Myocyte (in vitro differentiated cells): ENCODE measurements around the gene ZNF608. TPM values are rescaled to one million over a fixed set of nuclear protein-coding genes. Genes with fewer than 3 reads are reported as not detected.

Experiments used
- DNase-seq: peaks from one replicate; pipeline ENCODE4 v3.0.0-alpha.2; 2012; ENCODE audit warnings: low read depth
- total RNA-seq: library from RNA; depleted of rRNA; stranded (reverse); fragments of >200 nt; gene quantifications from 2 replicates; pipeline ENCODE4 v1.2.3, GENCODE V29; 2014

ZNF608 gene
- total RNA-seq, 1 donor from 2014 or later, result 41.1 TPM

- no peak for DNase-seq
Measured at GRCh38 chr5:124738681-124739633, 7.5 kb downstream of the ZNF608 start.

DNA sequence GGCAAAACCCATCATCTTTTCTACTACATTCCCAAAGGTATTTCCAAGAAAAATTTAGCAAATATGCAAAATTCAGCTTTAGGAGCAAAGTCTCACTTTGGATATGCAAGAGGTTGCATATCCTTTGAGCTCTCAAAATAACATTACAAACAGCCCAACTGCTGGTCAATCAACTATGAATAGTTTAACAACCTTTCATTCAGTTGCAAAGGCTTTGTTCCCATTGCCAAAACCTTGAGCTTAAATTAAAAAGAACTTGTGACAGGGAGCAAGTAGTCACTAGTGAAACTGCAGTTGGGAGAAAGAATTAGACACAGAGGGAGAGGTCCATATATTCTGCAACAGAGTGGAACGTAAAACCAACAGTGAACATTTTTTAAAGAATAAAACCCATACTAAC lies 8.8 kb downstream of the ZNF608 start:
- DNase-seq, result no peak

- no peak for DNase-seq
Measured at GRCh38 chr5:124736805-124737188, 9.6 kb downstream of the ZNF608 start.

GRCh38 chr5:124736082-124736804 lies 10.2 kb downstream of the ZNF608 start:
- DNase-seq, result peak; percentile 40

DNA sequence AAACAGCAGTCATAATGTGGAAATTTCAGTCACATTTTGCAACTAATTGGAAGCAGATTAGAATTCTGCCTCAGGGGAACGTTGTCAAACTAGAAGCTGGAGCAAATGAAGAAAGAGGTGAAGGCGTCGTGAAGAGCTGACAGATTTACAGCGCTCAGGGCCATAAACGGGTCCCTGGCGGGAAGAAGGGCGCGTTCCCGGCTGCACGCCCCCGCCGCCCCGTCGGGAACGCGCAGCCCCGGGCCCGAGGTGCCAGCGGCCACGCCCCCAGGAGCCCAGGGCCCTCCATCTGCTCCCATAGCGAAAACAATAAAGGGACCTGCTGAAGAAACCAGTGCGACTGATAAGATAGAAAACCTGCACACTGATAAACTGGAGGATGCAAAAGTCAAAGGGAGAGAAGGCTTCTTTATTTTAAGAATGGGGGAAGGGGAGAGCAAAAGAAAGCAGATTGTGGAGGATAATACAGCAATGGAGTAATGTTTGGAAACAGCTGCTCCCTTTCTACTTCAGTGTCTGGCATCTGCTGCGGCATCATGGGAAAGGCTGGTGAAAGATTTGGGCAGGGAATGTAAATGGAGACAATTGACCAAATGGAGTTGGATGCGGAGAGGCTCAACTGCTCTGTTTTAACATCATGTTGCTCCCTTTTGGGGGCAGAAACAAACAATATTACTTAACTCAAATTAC lies 11.1 kb downstream of the ZNF608 start:
- peak; percentile 84 for DNase-seq

GRCh38 chr5:124734574-124735168 lies 11.8 kb downstream of the ZNF608 start:
- no peak for DNase-seq

GRCh38 chr5:124733329-124733650 lies 13.1 kb downstream of the ZNF608 start:
- DNase-seq, result no peak

DNA sequence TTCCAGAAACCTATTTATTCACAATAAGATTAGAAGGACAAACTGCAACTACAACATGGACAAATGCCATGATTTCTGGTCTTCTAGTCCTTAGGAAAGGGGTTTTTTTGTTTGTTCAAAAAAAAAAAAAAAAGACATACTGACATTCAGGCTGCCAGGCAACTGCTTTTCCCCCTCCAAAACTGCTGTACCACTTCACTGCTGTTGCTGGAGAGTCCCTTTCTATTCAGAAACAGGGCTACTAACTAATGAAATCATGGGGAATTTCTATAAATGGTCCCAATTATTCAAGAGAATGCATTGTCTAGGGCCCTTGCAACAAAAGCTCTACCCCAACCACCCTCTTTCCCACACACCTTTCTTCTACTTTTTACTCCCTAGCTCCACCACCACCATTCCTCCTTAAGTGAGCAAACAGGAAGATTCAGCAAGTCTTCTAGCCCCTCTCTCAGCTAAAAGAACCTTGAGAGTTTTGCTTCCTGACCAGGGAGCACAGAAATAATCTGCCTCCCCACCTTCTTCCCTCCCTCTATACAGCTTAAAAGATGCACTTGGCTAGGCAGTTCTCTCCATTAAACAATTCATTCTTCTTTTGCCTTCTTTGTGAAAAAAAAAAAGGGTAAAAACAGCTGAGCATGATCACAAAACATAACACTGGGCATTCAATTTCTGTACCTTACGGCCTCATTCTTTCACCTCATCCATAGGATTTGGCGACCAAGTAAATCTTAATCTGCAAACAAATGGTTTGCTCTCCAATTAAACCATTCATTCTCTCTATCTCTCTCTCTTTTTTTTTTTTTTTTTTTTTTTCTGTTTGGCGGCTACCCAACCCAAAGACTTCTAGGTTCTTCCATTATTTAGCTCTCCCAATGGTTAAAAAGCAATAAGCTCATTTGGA lies 13.8 kb downstream of the ZNF608 start:
- no peak for DNase-seq

DNA sequence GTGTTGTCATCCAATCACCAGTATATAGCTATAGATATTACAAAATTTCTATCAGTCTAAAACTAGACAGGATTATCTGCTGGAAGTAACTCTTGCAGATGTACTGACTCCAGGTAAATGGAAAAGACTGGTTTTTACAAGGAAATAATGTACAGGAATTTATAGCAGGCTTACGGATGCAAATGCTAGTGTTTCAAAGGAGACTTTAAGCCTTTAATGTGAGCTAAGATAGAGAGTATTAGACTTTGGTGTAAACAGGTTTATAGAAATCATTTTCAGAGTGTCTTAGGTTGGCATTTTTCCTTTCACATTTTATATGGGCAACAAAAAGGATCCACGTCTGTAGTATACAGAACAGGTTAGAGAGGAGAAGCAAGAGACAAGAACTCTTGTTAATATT lies 16.1 kb downstream of the ZNF608 start:
- no peak for DNase-seq

DNA sequence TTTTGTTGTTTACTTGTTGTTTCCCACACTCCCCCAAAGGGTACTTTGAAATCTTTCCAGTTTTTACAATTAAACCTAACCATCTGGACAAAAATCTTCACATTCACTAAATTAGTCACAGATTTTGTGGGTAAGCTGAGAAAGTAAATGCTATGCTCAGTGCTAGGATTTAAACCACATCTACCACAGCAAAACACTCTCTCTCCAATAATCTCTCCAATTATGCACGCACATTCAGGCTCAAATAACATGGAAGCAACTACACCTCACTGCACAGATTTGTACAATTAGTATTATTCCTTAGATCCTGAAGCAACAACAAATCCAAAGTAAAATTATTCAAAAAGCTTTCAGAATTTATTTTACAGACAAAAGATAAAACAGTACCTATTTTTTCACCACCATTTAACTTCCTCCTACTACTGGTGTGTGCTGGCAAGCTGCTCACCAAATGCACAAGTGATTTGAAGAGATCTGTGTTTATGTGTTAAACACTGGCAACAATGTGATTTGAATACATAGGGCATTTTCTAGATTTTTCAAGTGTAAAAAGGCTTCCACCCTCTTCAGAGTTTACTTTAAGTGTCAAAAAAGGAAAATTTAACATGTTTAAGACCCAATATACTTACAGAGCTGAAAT lies 16.6 kb downstream of the ZNF608 start:
- peak; percentile 64 for DNase-seq

DNA sequence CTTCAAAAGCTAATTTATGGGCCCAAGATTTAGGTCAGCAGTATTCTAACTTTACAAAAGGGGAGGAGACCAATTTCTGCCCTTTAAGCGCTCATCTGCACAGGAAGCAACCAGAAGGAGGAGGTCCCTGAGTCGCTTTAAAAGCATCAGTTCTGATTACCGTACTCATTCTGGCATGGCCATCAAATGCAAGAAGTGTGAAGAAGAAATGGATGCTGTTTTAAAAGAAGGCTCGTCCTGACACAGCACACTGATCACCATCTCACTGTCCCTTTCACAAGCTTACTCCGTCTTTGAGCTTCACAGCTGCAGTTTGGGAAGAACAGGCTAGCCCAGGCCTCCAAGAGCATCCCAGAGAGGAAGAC lies 17.5 kb downstream of the ZNF608 start:
- no peak for DNase-seq

DNA sequence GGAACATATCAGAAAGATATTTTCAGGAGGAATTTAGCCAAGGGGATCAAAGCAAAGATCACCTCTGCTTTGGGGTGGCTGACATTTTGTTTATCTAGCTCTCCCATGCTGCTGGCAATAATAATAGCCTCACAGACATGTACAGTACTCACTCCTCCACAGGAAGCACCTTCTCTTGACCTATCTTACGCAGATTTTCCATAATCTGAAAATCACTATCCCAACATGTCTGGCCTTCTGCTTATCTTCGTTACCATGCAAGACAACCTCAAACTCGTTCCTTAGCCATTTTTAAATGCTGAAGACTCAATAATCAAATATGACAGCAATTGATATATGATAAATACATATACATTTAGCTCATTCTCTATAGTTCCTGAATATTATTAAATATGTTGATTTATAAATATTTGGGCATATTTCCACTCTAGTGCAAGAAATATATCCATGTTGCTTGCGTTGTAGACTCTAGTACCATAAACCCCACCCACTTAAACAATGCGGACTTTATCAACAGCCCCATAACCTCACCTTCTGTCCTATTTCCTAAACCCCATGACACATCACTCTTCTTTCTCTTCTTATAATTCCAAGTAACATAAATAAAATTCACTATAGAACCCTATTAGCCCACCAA lies 18.0 kb downstream of the ZNF608 start:
- DNase-seq, result no peak

DNA sequence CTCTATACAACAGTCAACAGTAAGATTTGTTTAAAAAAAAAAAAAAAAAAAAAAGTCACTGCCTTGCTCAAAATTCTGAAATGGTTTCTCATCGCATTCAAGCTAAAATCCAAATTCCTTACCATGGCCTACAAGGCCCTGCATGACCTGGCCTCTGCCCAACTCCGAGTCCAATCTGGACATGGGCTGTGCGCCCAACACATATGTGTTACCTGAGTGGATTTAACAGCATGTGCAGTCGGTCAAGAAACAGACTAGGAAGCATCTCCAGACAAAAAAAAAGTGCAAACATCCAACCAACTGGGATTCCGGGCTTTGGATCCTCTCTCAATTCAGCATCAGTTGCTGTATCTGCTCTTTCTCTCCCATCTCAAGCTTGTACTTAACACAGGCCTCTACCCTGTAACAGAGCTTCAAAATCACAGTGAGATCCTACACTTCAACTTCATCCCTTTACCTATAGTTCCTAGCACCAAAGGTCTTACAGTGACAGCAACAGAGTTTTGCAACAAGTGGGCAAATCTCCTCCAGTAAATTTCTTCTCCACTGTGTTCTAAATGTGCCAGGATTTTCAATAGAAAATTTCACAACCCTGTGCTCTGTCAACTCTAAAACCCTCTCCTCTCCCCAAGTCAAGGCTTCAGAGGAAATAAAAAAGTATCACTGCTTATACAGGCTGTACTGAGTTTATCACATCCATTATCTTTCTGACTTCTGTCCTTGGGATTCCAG lies 19.6 kb downstream of the ZNF608 start:
- no peak for DNase-seq

GRCh38 chr5:124725622-124726258 lies 20.7 kb downstream of the ZNF608 start:
- DNase-seq, result no peak

DNA sequence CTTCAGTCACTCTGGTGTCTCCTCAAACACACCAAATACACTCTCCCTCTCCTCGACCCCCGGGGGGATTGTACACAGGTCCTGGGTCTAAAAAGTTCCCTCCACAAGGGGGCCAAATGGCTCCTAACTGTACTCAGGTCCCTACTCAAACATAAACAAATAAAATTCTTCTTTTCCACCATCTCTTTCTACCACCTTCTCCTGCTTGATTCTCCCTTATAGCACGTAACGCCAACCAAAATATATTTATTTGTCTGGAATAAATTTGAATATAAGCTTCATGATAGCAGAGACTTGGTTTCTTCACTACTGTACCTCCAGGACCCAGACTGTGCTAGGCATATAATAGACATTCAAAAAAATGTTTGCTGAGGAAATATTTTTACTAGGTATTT lies 21.4 kb downstream of the ZNF608 start:
- no peak for DNase-seq

DNA sequence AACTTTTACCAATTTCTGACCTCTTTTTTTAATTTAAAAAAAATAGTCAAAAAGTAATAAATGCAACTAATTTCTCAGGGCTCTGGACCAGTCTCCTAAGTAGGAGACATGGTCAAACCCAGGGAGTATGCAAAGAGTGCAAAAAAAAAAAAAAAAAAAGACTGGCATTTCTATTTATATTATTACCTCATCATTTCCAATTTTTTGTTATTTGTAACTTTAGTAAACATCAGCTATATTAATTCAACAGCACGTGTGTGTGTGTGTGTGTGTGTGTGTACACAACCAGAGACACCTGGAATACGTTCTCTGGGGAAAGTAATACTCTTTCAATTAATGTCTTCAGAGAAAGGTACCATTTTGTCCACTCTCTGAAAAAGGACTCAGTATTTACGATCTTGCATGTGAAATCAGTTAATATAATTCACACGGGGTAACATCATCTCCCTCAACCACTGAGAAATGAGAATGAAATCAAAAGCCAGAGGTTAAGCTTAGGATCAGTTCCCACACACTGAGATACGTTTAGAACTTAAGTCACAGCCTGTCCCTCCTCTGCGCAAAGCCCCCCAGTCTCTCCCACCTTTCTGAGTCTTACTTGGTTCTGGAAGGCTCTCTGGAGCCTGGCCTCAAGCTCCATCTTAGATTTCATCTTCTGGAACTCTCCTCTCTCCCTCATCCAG lies 21.9 kb downstream of the ZNF608 start:
- no peak for DNase-seq

DNA sequence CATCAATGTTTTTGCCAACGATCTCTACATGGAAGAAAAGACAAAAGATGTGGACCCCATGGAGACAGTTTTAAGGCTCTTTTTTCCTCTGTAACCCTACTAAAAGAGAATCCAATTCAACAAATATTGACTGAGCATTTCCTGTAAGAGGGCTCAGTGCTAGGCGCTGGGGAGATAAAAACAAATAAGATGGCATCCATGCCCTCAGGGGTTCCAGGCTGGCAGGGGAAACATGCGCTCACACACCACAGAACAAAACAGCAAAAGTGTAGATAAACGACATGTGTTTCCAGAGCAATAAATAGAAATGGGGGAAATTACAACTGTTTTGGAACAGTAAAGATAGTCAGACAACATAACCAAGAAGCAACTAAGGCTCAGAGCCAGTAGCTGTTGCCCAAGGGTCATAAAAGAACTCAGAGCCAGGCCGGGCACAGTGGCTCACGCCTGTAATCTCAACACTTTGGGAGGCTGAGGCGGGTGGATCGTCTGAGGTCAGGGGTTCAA lies 25.2 kb downstream of the ZNF608 start:
- no peak for DNase-seq

GRCh38 chr5:124720593-124720992 lies 25.8 kb downstream of the ZNF608 start:
- DNase-seq, result no peak
